GM12874 (cell line): ENCODE data around the gene NRARP.

Source experiments
- TF ChIP-seq, protein P1 (sequence below): IDR thresholded peaks from 2 replicates; pipeline ENCODE4 v1.5.1; 2011; ENCODE audit warnings: low read depth, mild to moderate bottlenecking, control low read depth, low read length, moderate library complexity; ENCODE audit not compliant: insufficient read depth

NRARP gene

DNA sequence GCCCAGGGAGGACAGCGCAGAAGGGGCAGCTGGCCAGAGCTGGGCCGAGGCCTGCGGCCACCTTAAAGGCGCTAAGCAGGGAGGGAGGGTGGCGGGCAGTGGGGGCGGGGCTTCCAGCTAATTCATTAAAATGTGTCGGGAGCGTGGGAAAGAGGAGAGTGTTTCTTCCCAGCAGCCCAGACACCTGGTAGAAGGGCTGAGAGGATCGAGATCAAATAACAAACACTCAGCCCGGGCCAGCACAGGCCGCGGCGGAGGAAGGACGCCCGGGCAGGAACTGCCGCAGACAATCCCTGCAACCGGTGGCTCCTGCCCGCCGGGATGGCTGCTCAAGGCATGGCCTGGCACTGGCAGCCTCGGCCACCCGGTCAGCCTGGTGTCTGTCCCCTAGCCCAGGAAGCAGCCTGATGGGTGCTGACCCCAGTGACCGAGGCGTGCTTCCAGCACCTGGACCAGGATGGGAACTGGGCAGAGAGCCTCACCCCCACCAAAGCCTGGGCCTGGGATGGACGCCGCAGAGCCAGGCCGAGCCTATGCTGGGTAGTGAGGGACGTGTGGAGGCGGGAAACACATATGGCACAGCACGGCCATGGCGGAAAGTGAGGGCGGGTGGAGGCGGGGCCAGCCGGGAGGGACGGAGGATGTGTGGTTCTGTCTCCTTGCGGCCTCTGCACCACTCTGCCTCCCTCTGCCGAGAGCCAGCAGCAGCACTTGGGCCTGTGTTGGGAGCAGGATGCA is 3.2 kb upstream of the NRARP start:
- TF ChIP-seq, protein P1, sequence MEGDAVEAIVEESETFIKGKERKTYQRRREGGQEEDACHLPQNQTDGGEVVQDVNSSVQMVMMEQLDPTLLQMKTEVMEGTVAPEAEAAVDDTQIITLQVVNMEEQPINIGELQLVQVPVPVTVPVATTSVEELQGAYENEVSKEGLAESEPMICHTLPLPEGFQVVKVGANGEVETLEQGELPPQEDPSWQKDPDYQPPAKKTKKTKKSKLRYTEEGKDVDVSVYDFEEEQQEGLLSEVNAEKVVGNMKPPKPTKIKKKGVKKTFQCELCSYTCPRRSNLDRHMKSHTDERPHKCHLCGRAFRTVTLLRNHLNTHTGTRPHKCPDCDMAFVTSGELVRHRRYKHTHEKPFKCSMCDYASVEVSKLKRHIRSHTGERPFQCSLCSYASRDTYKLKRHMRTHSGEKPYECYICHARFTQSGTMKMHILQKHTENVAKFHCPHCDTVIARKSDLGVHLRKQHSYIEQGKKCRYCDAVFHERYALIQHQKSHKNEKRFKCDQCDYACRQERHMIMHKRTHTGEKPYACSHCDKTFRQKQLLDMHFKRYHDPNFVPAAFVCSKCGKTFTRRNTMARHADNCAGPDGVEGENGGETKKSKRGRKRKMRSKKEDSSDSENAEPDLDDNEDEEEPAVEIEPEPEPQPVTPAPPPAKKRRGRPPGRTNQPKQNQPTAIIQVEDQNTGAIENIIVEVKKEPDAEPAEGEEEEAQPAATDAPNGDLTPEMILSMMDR = 0 out of 2 replicates have a peak, but pooled peaks have one; percentile 7

DNA sequence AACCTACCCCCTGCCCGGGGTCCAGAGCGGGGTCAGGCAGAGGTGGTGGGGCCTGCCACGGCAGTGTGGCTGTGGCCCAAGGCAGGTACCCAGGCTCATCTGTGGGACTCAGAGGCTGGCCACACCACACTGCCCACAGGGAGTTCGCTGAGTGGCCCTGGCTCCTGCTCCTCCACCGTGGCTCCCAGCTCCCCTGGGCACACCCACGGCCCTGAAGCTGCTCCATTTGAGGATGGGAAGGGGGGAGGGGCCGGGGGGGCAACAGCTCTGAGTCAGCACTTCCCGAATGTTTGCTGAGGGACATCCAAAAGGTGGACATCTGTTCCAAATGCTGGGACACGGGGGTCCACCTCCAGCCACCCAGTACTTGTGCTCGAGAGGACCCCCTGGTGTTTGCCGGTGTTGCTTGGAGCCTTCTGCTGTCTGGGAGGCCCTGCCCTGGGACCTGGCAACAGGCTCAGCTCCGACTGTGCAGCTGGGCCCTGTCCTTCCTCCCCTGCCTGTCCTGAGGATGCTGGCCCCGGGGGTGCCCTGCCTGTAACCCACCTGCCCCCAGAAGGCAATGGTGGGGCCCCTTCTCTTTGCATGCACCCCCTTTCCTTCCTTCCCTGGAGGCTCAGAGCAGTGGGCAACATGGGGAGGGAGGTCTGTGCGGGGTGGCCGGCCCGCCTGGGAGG is 2.5 kb upstream of the NRARP start:
- TF ChIP-seq, protein P1 = 0 out of 2 replicates have a peak, but pooled peaks have one; percentile 16

DNA sequence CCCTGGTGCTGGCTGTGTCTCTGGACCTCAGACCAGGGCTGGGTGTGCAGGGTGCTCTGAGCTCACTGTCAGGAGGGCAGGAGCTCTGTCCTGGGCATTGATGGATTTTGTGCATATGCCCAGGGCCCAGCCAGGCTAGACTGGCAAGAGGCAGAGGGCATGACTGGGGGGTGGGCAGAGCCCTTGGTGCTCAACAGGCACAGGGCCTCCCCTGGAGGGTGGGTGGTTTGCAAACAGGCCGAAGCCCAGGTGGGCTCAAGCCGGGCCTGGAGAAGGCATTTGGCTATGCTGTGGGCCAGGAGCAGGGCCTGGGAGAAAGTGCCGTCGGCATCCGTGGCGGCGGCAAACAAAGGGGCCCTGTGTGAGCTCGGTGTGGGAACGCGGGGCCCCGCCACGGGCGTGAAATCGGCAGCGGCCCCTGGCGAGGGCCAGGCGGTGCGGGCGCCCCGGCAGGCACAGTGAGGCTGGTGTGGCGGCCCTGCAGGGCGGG is 1.9 kb upstream of the NRARP start:
- TF ChIP-seq, protein P1 = no peak

DNA sequence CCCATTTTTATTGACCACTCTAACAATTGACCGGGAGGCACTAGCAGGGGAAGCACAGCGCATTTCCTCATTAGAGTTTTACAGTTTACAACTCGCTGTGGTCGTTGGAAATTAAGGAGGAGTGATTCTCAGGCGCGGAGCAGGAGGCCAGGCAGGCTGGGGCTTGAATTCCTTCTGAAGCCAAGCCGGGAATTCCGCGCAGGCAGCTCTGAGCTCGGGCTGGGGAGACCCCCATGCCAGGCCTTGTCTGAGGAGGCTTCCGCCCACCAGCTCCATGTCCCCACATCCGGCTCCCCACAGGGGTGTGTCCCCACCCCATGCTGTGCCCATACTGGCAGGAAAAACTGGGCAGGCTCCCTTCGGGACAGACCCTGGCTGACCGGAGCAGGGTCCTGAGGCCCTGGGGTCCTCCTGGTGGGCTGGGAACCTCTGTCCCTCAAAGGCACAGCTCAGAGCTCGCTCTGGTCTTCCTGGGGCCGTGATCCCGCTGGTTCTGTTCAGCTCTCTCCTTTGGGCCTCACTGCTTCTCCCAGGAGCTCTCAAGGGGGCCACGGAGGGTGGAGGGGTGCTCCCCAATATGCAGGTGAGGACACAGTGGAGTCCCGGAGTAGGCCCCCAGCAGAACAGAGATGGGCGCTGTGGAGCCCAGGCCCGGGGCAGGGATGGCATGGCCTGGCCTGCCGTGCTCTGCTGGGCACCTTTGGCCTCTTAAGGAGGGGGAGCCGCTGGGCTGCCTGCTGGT is 1.3 kb upstream of the NRARP start:
- TF ChIP-seq, protein P1 = no peak

DNA sequence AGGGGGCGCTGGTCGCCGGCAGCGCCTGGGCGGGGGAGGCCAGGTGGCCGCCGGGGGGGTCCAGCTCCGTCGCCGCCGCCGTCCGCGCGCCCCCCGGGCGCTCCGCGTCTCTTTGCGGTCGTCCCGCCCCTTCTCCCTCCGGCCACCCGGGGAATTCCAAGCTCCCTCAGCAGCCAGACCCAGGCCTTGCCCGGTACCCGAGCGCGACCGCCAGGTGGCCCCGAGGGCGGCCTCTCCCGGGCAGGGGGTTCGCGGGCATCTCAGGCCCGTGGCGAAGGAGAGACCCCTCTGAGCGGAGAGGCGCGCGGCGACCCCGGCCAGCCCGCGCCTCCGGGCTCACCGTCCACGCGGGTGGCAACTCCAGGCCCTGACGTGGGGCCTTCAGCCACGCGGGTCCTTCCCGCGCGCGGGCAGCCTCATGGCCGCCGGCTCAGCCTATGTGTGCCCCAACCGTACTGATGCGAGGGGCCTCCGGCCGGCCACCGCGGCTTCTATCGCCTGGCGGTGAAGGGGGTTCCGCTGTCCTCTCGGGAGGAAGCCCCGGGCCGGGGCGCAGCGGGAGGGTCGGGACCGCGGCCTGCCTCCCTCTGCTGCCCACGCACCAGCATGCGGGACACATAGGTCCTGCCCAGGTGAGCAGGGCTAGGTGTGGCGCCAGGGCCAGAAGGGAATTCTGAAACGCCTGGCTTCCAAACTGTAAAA is 529 bp upstream of the NRARP start:
- TF ChIP-seq, protein P1 = peak; percentile 79

DNA sequence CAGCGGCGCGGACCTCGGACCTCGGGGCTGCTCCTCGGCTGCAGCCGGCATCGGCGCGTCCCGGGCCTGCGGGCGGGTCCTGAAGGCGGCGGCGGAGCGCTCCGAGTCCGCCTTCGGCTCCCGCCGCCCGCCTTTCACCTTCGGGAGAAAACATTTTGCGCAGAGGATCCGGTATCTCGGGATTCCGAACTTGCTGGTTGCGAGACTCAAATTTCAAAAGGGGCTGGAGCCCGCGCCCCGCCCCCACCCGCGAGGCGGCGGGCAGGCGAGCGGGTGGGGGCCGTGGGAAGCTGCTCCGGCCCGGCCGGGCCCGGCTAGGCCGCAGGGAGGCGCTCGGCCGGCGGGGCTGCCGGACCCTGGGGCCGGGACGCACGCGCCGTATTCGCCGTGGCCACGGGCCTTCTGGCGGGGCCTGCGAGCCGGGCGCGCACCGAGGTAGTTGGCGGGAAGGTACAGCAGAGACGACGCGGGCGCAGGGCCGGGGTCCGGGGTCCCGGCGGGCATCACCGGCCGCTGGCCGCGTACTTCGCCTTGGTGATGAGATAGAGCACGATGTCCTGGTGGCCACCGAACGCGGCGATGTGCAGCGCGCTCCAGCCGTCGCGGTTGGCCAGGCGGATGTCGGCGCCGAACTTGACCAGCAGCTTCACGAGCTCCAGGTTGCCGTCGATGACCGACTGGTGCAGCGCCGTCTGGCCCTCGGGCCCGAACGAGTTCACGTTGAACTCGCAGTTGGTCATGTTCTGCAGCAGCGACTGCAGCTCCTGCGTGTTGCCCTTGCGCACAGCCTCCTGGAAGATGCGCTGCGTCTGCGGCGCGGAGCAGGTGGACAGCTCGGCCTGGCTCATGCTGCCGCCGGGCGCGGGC is 757 bp downstream of the NRARP start:
- TF ChIP-seq, protein P1 = 0 out of 2 replicates have a peak, but pooled peaks have one; percentile 8
